Natural killer cell (primary cell): ENCODE measurements around the gene HELZ. TPM values are rescaled to one million over a fixed set of nuclear protein-coding genes. Genes with fewer than 3 reads are reported as not detected.

Experiments used
- ATAC-seq, 3 donors: fragments of 150-1000 bp in 2 of 3; fragments of 200-7000 bp in 1 of 3; cut with Tn5 transposase; 1 replicate in 1 of 3; 2 replicates in 2 of 3; pipeline ENCODE4 v1.10.0; 2021; ENCODE audit warnings: mild to moderate bottlenecking in 2 of 3, moderate library complexity in 2 of 3
- DNase-seq, 2 donors: peaks; one replicate each; pipeline versions ENCODE4 v3.0.0 to v3.0.0-alpha.2; 2013 to 2021; ENCODE audit warnings: mixed read lengths in 1 of 2
- H3K27ac ChIP-seq: one replicate; pipeline ENCODE4 v1.5.1; 2013; ENCODE audit warnings: mild to moderate bottlenecking, low read length
- H3K27me3 ChIP-seq: one replicate; pipeline ENCODE4 v1.6.1; 2013; ENCODE audit warnings: low read length; ENCODE audit not compliant: control insufficient read depth, insufficient read depth
- H3K36me3 ChIP-seq: one replicate; pipeline ENCODE4 v1.6.1; 2013; ENCODE audit warnings: low read length; ENCODE audit not compliant: control insufficient read depth, insufficient read depth
- H3K4me1 ChIP-seq: one replicate; pipeline ENCODE4 v1.6.1; 2013; ENCODE audit warnings: low read length; ENCODE audit not compliant: control insufficient read depth, insufficient read depth
- H3K4me3 ChIP-seq: one replicate; pipeline ENCODE4 v1.5.1; 2013; ENCODE audit warnings: low read length
- H3K9me3 ChIP-seq: one replicate; pipeline ENCODE4 v1.6.1; 2013; ENCODE audit warnings: low read length; ENCODE audit not compliant: control insufficient read depth, insufficient read depth
- H3K27ac Mint-ChIP-seq, 2 donors: one replicate each; pipeline ENCODE4 v1.8.0; 2022; ENCODE audit warnings: mild to moderate bottlenecking in 2 of 2, mixed read lengths in 2 of 2, moderate library complexity in 1 of 2
- H3K27me3 Mint-ChIP-seq, 2 donors: one replicate each; pipeline ENCODE4 v1.8.0; 2022; ENCODE audit warnings: low read depth in 2 of 2, mixed read lengths in 2 of 2
- H3K36me3 Mint-ChIP-seq: one replicate; pipeline ENCODE4 v1.8.0; 2022; ENCODE audit warnings: mixed read lengths
- H3K4me1 Mint-ChIP-seq, 2 donors: one replicate each; pipeline ENCODE4 v1.8.0; 2022; ENCODE audit warnings: mixed read lengths in 2 of 2
- H3K4me3 Mint-ChIP-seq: one replicate; pipeline ENCODE4 v1.8.0; 2022; ENCODE audit warnings: mild to moderate bottlenecking, moderate library complexity, mixed read lengths
- H3K9me3 Mint-ChIP-seq, 2 donors: one replicate each; pipeline ENCODE4 v1.8.0; 2022; ENCODE audit warnings: mixed read lengths in 2 of 2
- WGBS: methylation state at CpG from one replicate; pipeline ENCODE4 v1.1.7; 2013; ENCODE audit warnings: missing lambda C conversion rate; ENCODE audit not compliant: insufficient coverage; 5-methylcytosine and 5-hydroxymethylcytosine counted together
- intact Hi-C: fragments of 100-400 bp; cut with micrococcal nuclease; formaldehyde crosslinking; loops from one replicate; pipeline ENCODE4 v1.14.2; 2022
- total RNA-seq, 4 donors: library from RNA; stranded (reverse); fragments of 120-200 nt in 1 of 4; gene quantifications; one replicate each; pipeline versions ENCODE4 v1.2.3 to v1.2.4, GENCODE V29; 2013 to 2022
- TF ChIP-seq, protein P1 (sequence below): fragments of 200-600 bp; IDR thresholded peaks from one replicate; pipeline ENCODE4 v1.8.0; 2022; ENCODE audit warnings: antibody characterized with exemption

The HELZ gene, protein sequence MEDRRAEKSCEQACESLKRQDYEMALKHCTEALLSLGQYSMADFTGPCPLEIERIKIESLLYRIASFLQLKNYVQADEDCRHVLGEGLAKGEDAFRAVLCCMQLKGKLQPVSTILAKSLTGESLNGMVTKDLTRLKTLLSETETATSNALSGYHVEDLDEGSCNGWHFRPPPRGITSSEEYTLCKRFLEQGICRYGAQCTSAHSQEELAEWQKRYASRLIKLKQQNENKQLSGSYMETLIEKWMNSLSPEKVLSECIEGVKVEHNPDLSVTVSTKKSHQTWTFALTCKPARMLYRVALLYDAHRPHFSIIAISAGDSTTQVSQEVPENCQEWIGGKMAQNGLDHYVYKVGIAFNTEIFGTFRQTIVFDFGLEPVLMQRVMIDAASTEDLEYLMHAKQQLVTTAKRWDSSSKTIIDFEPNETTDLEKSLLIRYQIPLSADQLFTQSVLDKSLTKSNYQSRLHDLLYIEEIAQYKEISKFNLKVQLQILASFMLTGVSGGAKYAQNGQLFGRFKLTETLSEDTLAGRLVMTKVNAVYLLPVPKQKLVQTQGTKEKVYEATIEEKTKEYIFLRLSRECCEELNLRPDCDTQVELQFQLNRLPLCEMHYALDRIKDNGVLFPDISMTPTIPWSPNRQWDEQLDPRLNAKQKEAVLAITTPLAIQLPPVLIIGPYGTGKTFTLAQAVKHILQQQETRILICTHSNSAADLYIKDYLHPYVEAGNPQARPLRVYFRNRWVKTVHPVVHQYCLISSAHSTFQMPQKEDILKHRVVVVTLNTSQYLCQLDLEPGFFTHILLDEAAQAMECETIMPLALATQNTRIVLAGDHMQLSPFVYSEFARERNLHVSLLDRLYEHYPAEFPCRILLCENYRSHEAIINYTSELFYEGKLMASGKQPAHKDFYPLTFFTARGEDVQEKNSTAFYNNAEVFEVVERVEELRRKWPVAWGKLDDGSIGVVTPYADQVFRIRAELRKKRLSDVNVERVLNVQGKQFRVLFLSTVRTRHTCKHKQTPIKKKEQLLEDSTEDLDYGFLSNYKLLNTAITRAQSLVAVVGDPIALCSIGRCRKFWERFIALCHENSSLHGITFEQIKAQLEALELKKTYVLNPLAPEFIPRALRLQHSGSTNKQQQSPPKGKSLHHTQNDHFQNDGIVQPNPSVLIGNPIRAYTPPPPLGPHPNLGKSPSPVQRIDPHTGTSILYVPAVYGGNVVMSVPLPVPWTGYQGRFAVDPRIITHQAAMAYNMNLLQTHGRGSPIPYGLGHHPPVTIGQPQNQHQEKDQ (N-terminal part only)
- 100 to 1,000 TPM; 274 to 355 (median 292) TPM for total RNA-seq
- 185 TPM for total RNA-seq (2013)

DNA sequence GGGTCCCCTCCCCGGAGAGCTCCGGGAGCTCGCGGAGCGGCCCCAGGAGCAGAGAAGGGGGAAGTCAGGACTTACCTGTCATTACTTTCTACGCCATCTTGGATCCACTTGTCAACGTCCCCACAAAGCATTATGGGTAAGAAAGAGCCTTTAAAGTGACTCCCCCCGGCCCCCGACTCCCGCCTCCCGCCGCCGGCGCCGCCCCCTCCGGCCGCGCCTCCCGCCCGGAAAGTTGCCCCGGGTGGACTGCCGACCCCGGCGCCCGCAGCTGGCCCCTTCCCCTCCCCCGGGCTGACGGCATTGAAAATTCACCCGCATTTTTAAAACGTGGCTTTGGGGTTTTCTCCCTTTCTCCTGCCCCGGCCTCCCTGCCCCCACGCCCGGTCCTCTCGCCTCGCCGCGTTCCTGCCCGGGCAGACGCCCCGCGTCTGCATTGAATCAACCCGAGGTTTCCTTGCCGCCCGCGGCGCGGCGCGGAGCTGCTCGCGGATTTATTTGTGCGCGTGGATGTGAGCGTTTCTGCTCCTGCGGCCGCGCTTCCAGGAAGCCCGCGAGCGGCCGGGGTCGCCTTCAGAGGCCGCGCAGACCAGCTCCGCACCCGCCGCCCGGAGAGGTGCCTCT, at the start of gene HELZ:
TSS of gene HELZ (minus strand) at position 124 of the 621 bp plus-strand sequence. CDS start 26,392 bp downstream, outside the sequence.
- H3K27ac Mint-ChIP-seq: peak within 1 kb of the TSS; percentile 84 to 94
- ATAC-seq: peak; percentile 50 to 78 (median 62)
- no peaks in the 10 kb centered on the region for H3K27me3 ChIP-seq
- H3K27me3 Mint-ChIP-seq: no peaks in the 10 kb centered on the region
- H3K27ac ChIP-seq: peak within 1 kb of the TSS; percentile 90
- peaks cover 60% of the 10 kb centered on the region in 2 donors for H3K4me1 Mint-ChIP-seq
- TF ChIP-seq, protein P1, sequence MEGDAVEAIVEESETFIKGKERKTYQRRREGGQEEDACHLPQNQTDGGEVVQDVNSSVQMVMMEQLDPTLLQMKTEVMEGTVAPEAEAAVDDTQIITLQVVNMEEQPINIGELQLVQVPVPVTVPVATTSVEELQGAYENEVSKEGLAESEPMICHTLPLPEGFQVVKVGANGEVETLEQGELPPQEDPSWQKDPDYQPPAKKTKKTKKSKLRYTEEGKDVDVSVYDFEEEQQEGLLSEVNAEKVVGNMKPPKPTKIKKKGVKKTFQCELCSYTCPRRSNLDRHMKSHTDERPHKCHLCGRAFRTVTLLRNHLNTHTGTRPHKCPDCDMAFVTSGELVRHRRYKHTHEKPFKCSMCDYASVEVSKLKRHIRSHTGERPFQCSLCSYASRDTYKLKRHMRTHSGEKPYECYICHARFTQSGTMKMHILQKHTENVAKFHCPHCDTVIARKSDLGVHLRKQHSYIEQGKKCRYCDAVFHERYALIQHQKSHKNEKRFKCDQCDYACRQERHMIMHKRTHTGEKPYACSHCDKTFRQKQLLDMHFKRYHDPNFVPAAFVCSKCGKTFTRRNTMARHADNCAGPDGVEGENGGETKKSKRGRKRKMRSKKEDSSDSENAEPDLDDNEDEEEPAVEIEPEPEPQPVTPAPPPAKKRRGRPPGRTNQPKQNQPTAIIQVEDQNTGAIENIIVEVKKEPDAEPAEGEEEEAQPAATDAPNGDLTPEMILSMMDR: no peak
- no peaks in the 10 kb centered on the region for H3K9me3 ChIP-seq
- H3K4me3 ChIP-seq: peak within 1 kb of the TSS; percentile 95
- peak within 1 kb of the TSS; percentile 96 for H3K4me3 Mint-ChIP-seq
- H3K4me1 ChIP-seq: peaks cover 42% of the 10 kb centered on the region
- peak; percentile 73 to 87 for DNase-seq
- H3K36me3 ChIP-seq: peaks cover 10% of the 10 kb centered on the region
- intact Hi-C loops: loop anchor here (5.0 to 10.0 kb wide), 5 partner anchors 47 to 1267 kb away; partner anchors contain the start of genes PRKAR1A and PSMD12
- WGBS: under 1% methylated on average over 67 of the region's 67 CpGs
- no peaks in the 10 kb centered on the region for H3K9me3 Mint-ChIP-seq
- no peaks in the 10 kb centered on the region for H3K36me3 Mint-ChIP-seq

DNA sequence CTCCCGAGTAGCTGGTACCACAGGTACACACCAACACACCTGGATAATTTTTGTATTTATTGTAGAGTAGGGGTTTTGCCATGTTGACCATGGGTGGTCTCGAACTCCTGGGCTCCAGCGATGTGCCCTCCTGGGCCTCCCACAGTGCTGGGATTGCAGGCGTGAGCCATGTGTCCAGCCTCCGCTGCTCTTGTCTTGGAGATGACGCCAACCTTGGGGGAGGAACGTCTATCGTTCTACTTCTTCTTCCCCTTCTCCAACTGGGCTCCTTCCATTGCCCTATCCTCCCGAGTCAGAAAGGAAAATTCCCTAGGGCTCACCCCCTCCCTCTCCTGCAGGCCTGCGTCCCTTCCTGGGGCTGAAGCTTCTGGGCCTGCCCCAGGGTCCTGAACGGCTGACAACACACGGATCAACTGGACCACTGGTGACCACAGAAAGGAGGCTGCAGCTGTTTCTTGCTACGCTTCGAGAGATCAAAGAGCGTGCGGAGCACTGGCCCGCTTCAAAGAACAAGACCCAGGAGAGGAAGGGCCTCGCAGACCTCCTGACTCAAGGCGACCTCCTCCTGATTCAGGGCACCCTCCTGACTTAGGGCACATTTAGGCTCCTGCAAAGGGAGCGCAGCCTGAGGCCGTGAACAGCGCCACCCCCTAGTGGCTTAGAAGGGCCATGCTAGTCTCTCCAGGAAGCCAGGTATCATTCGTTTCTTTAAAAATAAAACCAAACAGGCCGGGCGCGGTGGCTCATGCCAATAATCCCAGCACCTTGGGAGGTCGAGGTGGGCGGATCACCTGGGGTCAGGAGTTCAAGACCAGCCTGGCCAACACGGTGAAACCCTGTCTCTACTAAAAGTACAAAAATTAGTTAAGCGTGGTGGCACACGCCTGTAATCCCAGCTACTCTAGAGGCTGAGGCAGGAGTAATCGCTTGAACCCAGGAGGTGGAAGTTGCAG, 48.5 kb upstream of the HELZ start:
- Histone ChIP-seq H3K36me3 (no peaks in the 10 kb centered on the region), H3K27me3 (no peaks in the 10 kb centered on the region), H3K4me3 (no peak overlapping the region), H3K9me3 (no peaks in the 10 kb centered on the region), H3K27ac (no peak overlapping the region), H3K4me1 (peaks cover 14% of the 10 kb centered on the region)
- DNase-seq: peak; percentile 61 to 85
- Mint-ChIP-seq H3K36me3 (no peaks in the 10 kb centered on the region), H3K27ac (no peak overlapping the region), H3K27me3 (no peaks in the 10 kb centered on the region), H3K4me3 (peak overlapping the region; percentile 35), H3K9me3 (no peaks in the 10 kb centered on the region), H3K4me1 (peaks cover 14 to 19% of the 10 kb centered on the region in 2 donors)
- 42% methylated on average over 31 of the region's 32 CpGs for WGBS
- peak; percentile 89 to 98 (median 98) for ATAC-seq
- TF ChIP-seq, protein P1: peak; percentile 86
- intact Hi-C loops: loop anchor here (2.0 to 10.0 kb wide), 5 partner anchors 46 to 576 kb away; partner anchors contain the start of gene HELZ
